Activated B cell treated with CpG ODN at 0.5 μM for 24 hours (primary cell): ENCODE results near the gene FURIN. TPM values are rescaled to one million over a fixed set of nuclear protein-coding genes. Genes with fewer than 3 reads are reported as not detected.
A peak's percentile ranks its signal among the peaks of the same experiment; 100 is the strongest.

Experiments used
- ATAC-seq: fragments of 200-7000 bp; cut with Tn5 transposase; one replicate; pipeline ENCODE4 v1.10.0; 2021; ENCODE audit warnings: low read depth, mild to moderate bottlenecking, moderate library complexity
- CTCF ChIA-PET: fragments of 350-600 bp; sonication (Branson Sonifier 250); formaldehyde crosslinking; loops from one replicate; lab custom pipeline; 2021; ENCODE audit warnings: antibody characterized with exemption; lab: Charles Lee
- POLR2A ChIA-PET: fragments of 350-600 bp; sonication (Branson Sonifier 250); formaldehyde crosslinking; loops from one replicate; lab custom pipeline; 2021; ENCODE audit warnings: antibody characterized with exemption; lab: Charles Lee
- DNase-seq: peaks from one replicate; pipeline ENCODE4 v3.0.0; 2022
- H3K27ac Mint-ChIP-seq: one replicate; pipeline ENCODE4 v1.8.0; 2020; ENCODE audit warnings: mixed read lengths
- H3K27me3 Mint-ChIP-seq: one replicate; pipeline ENCODE4 v1.8.0; 2021; ENCODE audit warnings: mixed read lengths
- H3K36me3 Mint-ChIP-seq: one replicate; pipeline ENCODE4 v1.8.0; 2021; ENCODE audit warnings: low read depth, mixed read lengths
- H3K4me1 Mint-ChIP-seq: one replicate; pipeline ENCODE4 v1.8.0; 2021; ENCODE audit warnings: mixed read lengths
- H3K4me3 Mint-ChIP-seq: one replicate; pipeline ENCODE4 v1.8.0; 2020; ENCODE audit warnings: mild to moderate bottlenecking, mixed read lengths
- H3K9me3 Mint-ChIP-seq: one replicate; pipeline ENCODE4 v1.8.0; 2020; ENCODE audit warnings: mixed read lengths
- intact Hi-C: fragments of 100-400 bp; cut with micrococcal nuclease; formaldehyde crosslinking; loops from one replicate; pipeline ENCODE4 v1.15.1; 2024
- total RNA-seq: library from RNA; stranded (reverse); gene quantifications from 2 replicates; pipeline ENCODE4 v1.2.3, GENCODE V29; 2022
- TF ChIP-seq, protein P1 (sequence below): fragments of 200-600 bp; IDR thresholded peaks from one replicate; pipeline ENCODE4 v1.8.0; 2022; ENCODE audit warnings: antibody characterized with exemption, mild to moderate bottlenecking

FURIN gene
- total RNA-seq, 1 donor from 2014 or later = 46.5 TPM

DNA sequence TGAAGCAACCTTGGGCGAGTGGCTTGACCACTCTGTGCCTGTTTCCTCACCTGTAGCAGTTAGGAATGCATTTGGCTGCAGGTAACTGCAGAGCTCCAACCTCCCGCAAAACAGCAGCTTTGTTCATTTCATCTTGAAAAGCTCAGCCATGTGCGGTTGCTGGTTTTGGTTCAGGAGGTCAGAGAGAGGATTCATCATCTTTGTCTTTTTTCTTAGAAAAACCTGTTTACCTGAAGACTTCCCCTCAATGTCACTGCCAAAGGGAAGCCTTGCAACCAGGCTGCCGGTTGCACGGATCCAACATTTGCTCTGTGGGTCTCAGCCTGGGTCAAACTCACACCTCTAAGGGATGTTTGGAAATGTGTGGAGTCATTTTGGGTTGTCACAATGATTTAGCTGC, 16.4 kb upstream of the FURIN start:
- Mint-ChIP-seq H3K36me3 (no peaks in the 10 kb centered on the region), H3K9me3 (no peaks in the 10 kb centered on the region), H3K27me3 (no peaks in the 10 kb centered on the region), H3K4me1 (peaks cover 61% of the 10 kb centered on the region), H3K4me3 (peak overlapping the region; percentile 53), H3K27ac (peak overlapping the region; percentile 90)
- ChIA-PET CTCF (interaction anchor here (0.8 to 1.7 kb wide), 3 partner anchors 19 to 34 kb away, joined by 3 to 8 read pairs (median 3); no protein-coding TSS in a partner anchor), POLR2A (interaction anchor here (0.6 to 3.7 kb wide), 15 partner anchors 12 to 447 kb away, joined by 3 to 35 read pairs (median 4); partner anchors contain the start of gene FES)
- TF ChIP-seq, protein P1, sequence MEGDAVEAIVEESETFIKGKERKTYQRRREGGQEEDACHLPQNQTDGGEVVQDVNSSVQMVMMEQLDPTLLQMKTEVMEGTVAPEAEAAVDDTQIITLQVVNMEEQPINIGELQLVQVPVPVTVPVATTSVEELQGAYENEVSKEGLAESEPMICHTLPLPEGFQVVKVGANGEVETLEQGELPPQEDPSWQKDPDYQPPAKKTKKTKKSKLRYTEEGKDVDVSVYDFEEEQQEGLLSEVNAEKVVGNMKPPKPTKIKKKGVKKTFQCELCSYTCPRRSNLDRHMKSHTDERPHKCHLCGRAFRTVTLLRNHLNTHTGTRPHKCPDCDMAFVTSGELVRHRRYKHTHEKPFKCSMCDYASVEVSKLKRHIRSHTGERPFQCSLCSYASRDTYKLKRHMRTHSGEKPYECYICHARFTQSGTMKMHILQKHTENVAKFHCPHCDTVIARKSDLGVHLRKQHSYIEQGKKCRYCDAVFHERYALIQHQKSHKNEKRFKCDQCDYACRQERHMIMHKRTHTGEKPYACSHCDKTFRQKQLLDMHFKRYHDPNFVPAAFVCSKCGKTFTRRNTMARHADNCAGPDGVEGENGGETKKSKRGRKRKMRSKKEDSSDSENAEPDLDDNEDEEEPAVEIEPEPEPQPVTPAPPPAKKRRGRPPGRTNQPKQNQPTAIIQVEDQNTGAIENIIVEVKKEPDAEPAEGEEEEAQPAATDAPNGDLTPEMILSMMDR = no peak
- intact Hi-C loops = loop anchor here (1.0 to 5.0 kb wide), 3 partner anchors 13 to 35 kb away; no protein-coding TSS in a partner anchor
- DNase-seq (no peak), ATAC-seq (no peak)

DNA sequence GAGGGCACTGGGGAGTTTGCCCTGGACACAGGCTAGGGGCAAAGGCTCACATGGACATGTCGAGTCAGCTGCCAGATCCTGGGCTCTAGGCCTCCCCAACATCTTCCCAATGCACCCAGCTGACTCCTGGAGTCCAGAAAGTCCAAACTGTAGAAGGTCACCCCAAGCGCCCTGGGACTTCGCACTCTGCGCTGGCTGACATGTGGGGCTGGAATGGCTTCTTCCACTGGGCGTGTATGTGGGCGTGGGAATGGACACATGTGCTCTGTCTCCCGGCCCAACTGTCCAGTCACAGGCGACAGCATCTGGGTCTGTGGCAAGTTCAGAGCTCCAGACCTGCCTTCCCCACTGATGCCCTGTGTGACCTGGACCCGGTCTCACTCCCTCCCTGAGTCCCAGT, 13.2 kb upstream of the FURIN start:
- H3K4me1 Mint-ChIP-seq = peaks cover 77% of the 10 kb centered on the region
- no peaks in the 10 kb centered on the region for H3K9me3 Mint-ChIP-seq
- H3K27me3 Mint-ChIP-seq = no peaks in the 10 kb centered on the region
- DNase-seq = no peak
- ATAC-seq = no peak
- H3K27ac Mint-ChIP-seq = no peak overlapping the region
- ChIA-PET CTCF (no interaction called here), POLR2A (interaction anchor here (0.6 to 1.8 kb wide), 9 partner anchors 10 to 467 kb away, joined by 3 to 21 read pairs (median 5); partner anchors contain the start of gene IQGAP1)
- intact Hi-C loops = no loop called here
- no peaks in the 10 kb centered on the region for H3K36me3 Mint-ChIP-seq
- TF ChIP-seq, protein P1 = no peak
- no peak overlapping the region for H3K4me3 Mint-ChIP-seq

DNA sequence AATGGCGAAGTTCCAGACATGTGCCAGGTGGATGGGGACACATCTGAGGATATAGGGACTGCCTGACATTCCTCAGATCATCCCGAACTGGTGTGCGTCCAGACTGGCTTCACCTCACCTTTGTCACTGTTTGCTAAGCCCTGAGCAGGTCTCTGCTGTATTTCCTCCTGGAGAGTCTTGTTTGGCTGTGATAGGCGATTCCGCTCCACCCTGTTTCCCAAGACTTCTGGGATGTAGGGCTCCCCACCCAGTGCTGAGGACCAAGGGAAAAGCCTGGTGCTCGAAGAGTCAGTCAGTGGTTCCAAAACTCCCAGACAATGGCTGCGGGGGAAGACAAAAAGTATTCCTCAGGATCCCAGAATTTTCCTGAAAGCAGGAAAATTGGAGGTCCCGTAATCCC, 11.1 kb upstream of the FURIN start:
- Mint-ChIP-seq H3K9me3 (no peaks in the 10 kb centered on the region), H3K36me3 (no peaks in the 10 kb centered on the region), H3K4me3 (no peak overlapping the region), H3K4me1 (peaks cover 60% of the 10 kb centered on the region), H3K27me3 (no peaks in the 10 kb centered on the region), H3K27ac (peak overlapping the region; percentile 68)
- intact Hi-C loops = no loop called here
- POLR2A ChIA-PET = interaction anchor here (2.0 kb wide), 1 partner anchor 11 kb away, joined by 6 read pairs; the partner anchor contains the start of gene FURIN
- DNase-seq = no peak
- TF ChIP-seq, protein P1 = no peak
- CTCF ChIA-PET = interaction anchor here (1.1 kb wide), 1 partner anchor 28 kb away, joined by 4 read pairs; no protein-coding TSS in a partner anchor
- ATAC-seq = no peak

DNA sequence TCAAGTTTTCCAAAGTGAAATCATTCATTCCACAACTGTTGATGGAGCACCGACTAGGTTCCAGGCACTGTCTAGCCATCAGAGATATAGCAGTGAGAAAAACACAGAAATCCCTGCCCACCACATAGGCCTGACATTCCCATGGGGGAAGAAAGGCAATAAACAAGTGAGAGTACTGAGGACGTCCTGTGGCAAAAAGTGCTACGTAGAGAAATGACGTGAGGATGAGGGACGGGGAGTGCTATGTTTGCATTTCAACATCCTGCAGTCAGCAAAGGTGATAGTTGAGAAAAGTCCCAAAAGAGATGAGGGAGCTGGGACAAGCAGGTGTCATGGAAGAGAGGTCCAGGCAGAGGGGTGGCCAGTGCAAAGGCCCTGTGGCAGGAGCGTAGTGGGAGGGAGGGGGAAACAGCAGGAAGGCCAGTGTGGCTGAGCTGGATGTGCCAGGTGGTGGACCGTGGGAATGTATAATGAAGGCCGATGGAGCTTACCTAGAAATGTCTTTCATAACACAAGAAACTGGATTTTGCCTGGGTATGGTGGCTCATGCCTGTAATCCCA, 10.4 kb upstream of the FURIN start:
- ChIA-PET POLR2A (interaction anchor here (2.0 kb wide), 2 partner anchors 10 to 14 kb away, joined by 4 to 6 read pairs; partner anchors contain the start of gene FURIN), CTCF (interaction anchor here (1.1 kb wide), 1 partner anchor 28 kb away, joined by 4 read pairs; no protein-coding TSS in a partner anchor)
- DNase-seq (no peak), ATAC-seq (no peak)
- intact Hi-C loops = no loop called here
- Mint-ChIP-seq H3K4me1 (peaks cover 54% of the 10 kb centered on the region), H3K27ac (peak overlapping the region; percentile 30), H3K4me3 (no peak overlapping the region), H3K36me3 (no peaks in the 10 kb centered on the region), H3K9me3 (no peaks in the 10 kb centered on the region), H3K27me3 (no peaks in the 10 kb centered on the region)
- TF ChIP-seq, protein P1 = no peak
